OCI-LY1 (cell line): ENCODE results near the gene FBL.
"Not testable (repeated sequence)": the region's sequence is repeated elsewhere in the genome, so short reads cannot be mapped to it uniquely, and the experiment has no call there.

Experiments used
- EZH2 ChIP-seq: fragments of 200-600 bp; sonication (generic), shearing (Covaris generic); IDR thresholded peaks from 2 replicates; pipeline ENCODE4 v1.8.0; 2017; ENCODE audit warnings: borderline replicate concordance, mixed run types, mild to moderate bottlenecking, antibody characterized with exemption, low read length, moderate library complexity, mixed read lengths
- TF ChIP-seq, protein P1 (sequence below): fragments of 200-600 bp; sonication (generic), shearing (Covaris generic); IDR thresholded peaks from 2 replicates; pipeline ENCODE4 v1.5.1; 2017; ENCODE audit warnings: mild to moderate bottlenecking, antibody characterized with exemption, low read length, moderate library complexity, mixed read lengths

DNA sequence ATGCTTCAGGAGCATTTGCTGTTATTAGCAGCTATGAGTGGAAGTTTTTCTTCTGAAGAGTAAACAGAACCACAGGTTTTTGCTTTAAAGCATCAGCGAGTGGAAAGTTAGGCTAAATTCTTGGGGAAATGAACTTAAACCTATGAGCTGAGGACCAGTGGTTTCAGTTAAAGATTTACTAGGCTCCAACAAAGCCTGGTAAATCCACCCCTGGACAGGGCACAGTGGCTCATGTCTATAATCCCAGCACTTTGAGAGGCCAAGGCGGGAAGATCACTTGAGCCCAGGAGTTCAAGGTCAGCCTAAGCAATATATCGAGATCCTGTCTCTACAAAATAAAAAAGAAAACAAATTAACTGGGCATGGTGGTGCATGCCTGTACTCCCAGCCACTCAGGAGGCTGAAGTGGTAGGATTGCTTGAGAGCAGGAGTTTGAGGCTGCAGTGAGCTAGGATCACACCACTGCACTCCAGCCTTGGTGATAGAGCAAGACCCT is 41.3 kb upstream of the FBL start:
- TF ChIP-seq, protein P1, sequence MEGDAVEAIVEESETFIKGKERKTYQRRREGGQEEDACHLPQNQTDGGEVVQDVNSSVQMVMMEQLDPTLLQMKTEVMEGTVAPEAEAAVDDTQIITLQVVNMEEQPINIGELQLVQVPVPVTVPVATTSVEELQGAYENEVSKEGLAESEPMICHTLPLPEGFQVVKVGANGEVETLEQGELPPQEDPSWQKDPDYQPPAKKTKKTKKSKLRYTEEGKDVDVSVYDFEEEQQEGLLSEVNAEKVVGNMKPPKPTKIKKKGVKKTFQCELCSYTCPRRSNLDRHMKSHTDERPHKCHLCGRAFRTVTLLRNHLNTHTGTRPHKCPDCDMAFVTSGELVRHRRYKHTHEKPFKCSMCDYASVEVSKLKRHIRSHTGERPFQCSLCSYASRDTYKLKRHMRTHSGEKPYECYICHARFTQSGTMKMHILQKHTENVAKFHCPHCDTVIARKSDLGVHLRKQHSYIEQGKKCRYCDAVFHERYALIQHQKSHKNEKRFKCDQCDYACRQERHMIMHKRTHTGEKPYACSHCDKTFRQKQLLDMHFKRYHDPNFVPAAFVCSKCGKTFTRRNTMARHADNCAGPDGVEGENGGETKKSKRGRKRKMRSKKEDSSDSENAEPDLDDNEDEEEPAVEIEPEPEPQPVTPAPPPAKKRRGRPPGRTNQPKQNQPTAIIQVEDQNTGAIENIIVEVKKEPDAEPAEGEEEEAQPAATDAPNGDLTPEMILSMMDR: not testable (repeated sequence)
- TF ChIP-seq EZH2: not testable (repeated sequence)
